Measurements from ENCODE around the gene NSD1. TPM values are rescaled to one million over a fixed set of nuclear protein-coding genes. Genes with fewer than 3 reads are reported as not detected.
"Not testable (repeated sequence)": the region's sequence is repeated elsewhere in the genome, so short reads cannot be mapped to it uniquely, and the experiment has no call there.

Gene NSD1
- total and polyA plus RNA-seq, 10 of the 15 experiments (the other 5 are each of a cell fraction or from before 2014, with no cell fraction given), result 7.0 to 57.9 (median 30.4) TPM

GRCh38 chr5:177306103-177306640 is 172.6 kb downstream of the NSD1 start:
- 89% methylated on average over 11 of the region's 11 CpGs for WGBS (ENCODE audit: insufficient coverage, insufficient replicate concordance, low lambda C conversion rate, missing lambda C conversion rate)
- H3K9ac ChIP-seq (ENCODE audit: control insufficient read depth, insufficient read depth, low read length); in situ Hi-C loops (cut with MboI); H3K27me3 ChIP-seq (replicated peaks in 1 of 2; ENCODE audit: control insufficient read depth in 2 of 2, insufficient read depth in 2 of 2, low read length in 1 of 2); H4K20me1 ChIP-seq (ENCODE audit: control insufficient read depth, insufficient read depth); DNase-seq (ENCODE audit: low read depth, low spot score); H3K4me3 ChIP-seq; FAIRE-seq; POLR2A ChIA-PET; BruUV-seq (replicated peaks); RAD21 ChIA-PET (ENCODE audit: unreplicated experiment); H3K9me3 ChIP-seq (replicated peaks; ENCODE audit: control insufficient read depth, insufficient read depth, low read length); ATAC-seq; H2AFZ ChIP-seq (ENCODE audit: control insufficient read depth, low read depth, low read length); H3K27ac ChIP-seq (ENCODE audit: control insufficient read depth, insufficient read depth): not testable (repeated sequence)
- 0 out of 2 replicates have a peak, but pooled peaks have one; percentile 6 for TF ChIP-seq POLR2A (IDR thresholded peaks at IDR 0.05; ENCODE audit: low read depth, low read length)
- intact Hi-C loops (cut with micrococcal nuclease; ENCODE audit: unreplicated experiment), result loop anchor here (10.0 kb wide), 1 partner anchor 289 kb away; the partner anchor contains the start of gene TMED9
- ChIA-PET CTCF (interaction anchor here (1.4 kb wide), 1 partner anchor 191 kb away, joined by 3 read pairs; no protein-coding TSS in a partner anchor), SMC1A (ENCODE audit: uncharacterized antibody, unreplicated experiment) (interaction anchor here (1.4 kb wide), 1 partner anchor 152 kb away, joined by 3 read pairs; no protein-coding TSS in a partner anchor)
- H3K4me2 ChIP-seq (ENCODE audit: control insufficient read depth, insufficient read depth), result peak overlapping the region; percentile 94; the same call in 1 of the 2 replicates
- H3K4me1 ChIP-seq (ENCODE audit: control insufficient read depth, insufficient read depth, low read length), result peaks cover 34% of the 10 kb centered on the region
- H3K36me3 ChIP-seq (ENCODE audit: control insufficient read depth in 2 of 2, insufficient read depth in 2 of 2, low read length in 1 of 2), result peaks cover 7 to 16% of the 10 kb centered on the region in 2 experiments
- peaks cover 51% of the 10 kb centered on the region for H3K79me2 ChIP-seq (ENCODE audit: control insufficient read depth, insufficient read depth, low read length)

DNA sequence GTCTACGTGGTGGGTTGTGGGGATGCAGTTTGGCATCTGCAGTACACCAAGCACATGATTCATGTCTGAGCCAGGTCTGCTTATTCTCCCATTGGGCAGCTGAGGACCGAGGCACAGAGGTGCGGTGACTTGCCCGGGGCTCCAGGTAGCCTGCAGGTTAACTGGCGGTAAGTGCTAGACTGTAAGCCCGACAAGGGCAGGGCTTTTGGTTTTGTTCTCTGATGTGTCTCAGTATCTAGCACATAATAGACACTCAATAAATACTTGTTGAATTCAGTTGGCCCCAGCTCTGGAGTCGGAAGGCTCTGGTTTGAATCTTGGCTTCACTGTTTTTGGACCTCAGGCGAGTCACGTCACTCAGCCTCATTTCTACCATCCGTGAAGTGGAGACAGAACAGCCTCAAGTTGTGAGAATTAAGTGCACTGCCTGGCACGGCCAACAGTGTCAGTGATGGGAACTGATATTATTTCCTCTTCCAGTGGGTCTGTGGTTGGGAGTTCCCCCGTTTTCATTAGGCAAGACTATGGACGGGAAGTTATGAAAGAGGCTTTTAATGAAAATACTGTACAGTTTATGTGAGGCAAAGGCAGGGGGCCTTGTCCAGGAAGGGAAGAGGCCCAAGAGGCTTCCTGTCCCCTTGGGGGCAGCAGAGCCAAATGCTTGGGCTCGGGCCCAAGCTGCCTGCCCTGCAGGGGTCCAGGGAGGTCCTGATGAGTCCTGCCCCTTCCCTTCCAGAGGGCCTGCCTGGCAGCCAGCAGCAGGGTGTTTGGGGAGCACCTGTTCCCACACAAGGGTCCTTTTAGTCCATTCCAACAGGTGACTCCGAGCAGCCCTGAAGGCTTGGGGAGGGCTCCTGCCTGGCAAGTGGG is 173.3 kb downstream of the NSD1 start:
- DNase-seq (ENCODE audit: low read depth, low spot score) (no peak), ATAC-seq (no peak), FAIRE-seq (no peak)
- CTCF ChIA-PET, result interaction anchor here (1.0 to 3.6 kb wide), 3 partner anchors 12 to 195 kb away, joined by 3 to 22 read pairs (median 4); no protein-coding TSS in a partner anchor
- Histone ChIP-seq H3K4me2 (ENCODE audit: control insufficient read depth, insufficient read depth) (no peak overlapping the region), H3K9me3 (replicated peaks; ENCODE audit: control insufficient read depth, insufficient read depth, low read length) (no peaks in the 10 kb centered on the region), H3K36me3 (ENCODE audit: control insufficient read depth in 2 of 2, insufficient read depth in 2 of 2, low read length in 1 of 2) (peaks cover 7 to 16% of the 10 kb centered on the region in 2 experiments), H3K27me3 (replicated peaks in 1 of 2; ENCODE audit: control insufficient read depth in 2 of 2, insufficient read depth in 2 of 2, low read length in 1 of 2) (no peaks in the 10 kb centered on the region), H3K4me3 (no peak overlapping the region), H3K4me1 (ENCODE audit: control insufficient read depth, insufficient read depth, low read length) (peaks cover 26% of the 10 kb centered on the region), H3K79me2 (ENCODE audit: control insufficient read depth, insufficient read depth, low read length) (peaks cover 48% of the 10 kb centered on the region), H2AFZ (ENCODE audit: control insufficient read depth, low read depth, low read length) (no peak overlapping the region), H3K9ac (ENCODE audit: control insufficient read depth, insufficient read depth, low read length) (no peak overlapping the region), H4K20me1 (ENCODE audit: control insufficient read depth, insufficient read depth) (no peaks in the 10 kb centered on the region), H3K27ac (ENCODE audit: control insufficient read depth, insufficient read depth) (no peak overlapping the region; the same call in 1 of the 2 replicates)
- SMC1A ChIA-PET (ENCODE audit: uncharacterized antibody, unreplicated experiment), result interaction anchor here (1.4 kb wide), 1 partner anchor 152 kb away, joined by 3 read pairs; no protein-coding TSS in a partner anchor
- POLR2A ChIA-PET, result no interaction called here
- BruUV-seq (replicated peaks), result no TSS peak
- RAD21 ChIA-PET (ENCODE audit: unreplicated experiment), result no interaction called here
- intact Hi-C loops (cut with micrococcal nuclease; ENCODE audit: unreplicated experiment), result loop anchor here (10.0 kb wide), 1 partner anchor 288 kb away; the partner anchor contains the start of gene TMED9
- in situ Hi-C loops (cut with MboI), result no loop called here
- 50% methylated on average over 15 of the region's 15 CpGs for WGBS (ENCODE audit: insufficient coverage, insufficient replicate concordance, low lambda C conversion rate, missing lambda C conversion rate)
- TF ChIP-seq LARP7 (IDR thresholded peaks at IDR 0.05), result no peak
- TF ChIP-seq, protein P1, sequence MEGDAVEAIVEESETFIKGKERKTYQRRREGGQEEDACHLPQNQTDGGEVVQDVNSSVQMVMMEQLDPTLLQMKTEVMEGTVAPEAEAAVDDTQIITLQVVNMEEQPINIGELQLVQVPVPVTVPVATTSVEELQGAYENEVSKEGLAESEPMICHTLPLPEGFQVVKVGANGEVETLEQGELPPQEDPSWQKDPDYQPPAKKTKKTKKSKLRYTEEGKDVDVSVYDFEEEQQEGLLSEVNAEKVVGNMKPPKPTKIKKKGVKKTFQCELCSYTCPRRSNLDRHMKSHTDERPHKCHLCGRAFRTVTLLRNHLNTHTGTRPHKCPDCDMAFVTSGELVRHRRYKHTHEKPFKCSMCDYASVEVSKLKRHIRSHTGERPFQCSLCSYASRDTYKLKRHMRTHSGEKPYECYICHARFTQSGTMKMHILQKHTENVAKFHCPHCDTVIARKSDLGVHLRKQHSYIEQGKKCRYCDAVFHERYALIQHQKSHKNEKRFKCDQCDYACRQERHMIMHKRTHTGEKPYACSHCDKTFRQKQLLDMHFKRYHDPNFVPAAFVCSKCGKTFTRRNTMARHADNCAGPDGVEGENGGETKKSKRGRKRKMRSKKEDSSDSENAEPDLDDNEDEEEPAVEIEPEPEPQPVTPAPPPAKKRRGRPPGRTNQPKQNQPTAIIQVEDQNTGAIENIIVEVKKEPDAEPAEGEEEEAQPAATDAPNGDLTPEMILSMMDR (IDR thresholded peaks at IDR 0.05 in 2 of 3, conservative IDR thresholded peaks at IDR 0.05 in 1 of 3; ENCODE audit: control insufficient read depth in 2 of 3, extremely low read depth in 1 of 3, insufficient read depth in 1 of 3, low read depth in 3 of 3, low read length in 3 of 3), result peak in 2 of 3 experiments; percentile 6 to 10; a peak in 1 of 6 replicates
- TF ChIP-seq TBL1XR1 (IDR thresholded peaks at IDR 0.05; ENCODE audit: low read depth, low read length), result no peak
- no peak for TF ChIP-seq BCL11A (IDR thresholded peaks at IDR 0.05; ENCODE audit: low read depth, low read length)
- 0 out of 2 replicates have a peak, but pooled peaks have one; percentile 28 for TF ChIP-seq NFIC (IDR thresholded peaks at IDR 0.05; ENCODE audit: low read depth, low read length)
- TF ChIP-seq GABPA (IDR thresholded peaks at IDR 0.05; ENCODE audit: low read depth), result no peak
- TF ChIP-seq CBX3 (IDR thresholded peaks at IDR 0.05; ENCODE audit: borderline replicate concordance, low read depth), result no peak
- no peak for TF ChIP-seq STAT1 (conservative IDR thresholded peaks at IDR 0.05)
- peak; percentile 61 for TF ChIP-seq RUNX3 (IDR thresholded peaks at IDR 0.05; ENCODE audit: low read length)
- TF ChIP-seq BACH1 (IDR thresholded peaks at IDR 0.05; ENCODE audit: borderline replicate concordance), result 0 out of 2 replicates have a peak, but pooled peaks have one; percentile 33
- TF ChIP-seq MEF2A (IDR thresholded peaks at IDR 0.05; ENCODE audit: insufficient read depth, low read depth, low read length), result no peak
